ENCODE data around the gene RABGAP1L.

GRCh38 chr1:174946031-174946430, 786.7 kb downstream of the RABGAP1L start:
- no peak for TF ChIP-seq EZH2 (IDR thresholded peaks at IDR 0.05; ENCODE audit: low read length)
- TF ChIP-seq, protein P1, sequence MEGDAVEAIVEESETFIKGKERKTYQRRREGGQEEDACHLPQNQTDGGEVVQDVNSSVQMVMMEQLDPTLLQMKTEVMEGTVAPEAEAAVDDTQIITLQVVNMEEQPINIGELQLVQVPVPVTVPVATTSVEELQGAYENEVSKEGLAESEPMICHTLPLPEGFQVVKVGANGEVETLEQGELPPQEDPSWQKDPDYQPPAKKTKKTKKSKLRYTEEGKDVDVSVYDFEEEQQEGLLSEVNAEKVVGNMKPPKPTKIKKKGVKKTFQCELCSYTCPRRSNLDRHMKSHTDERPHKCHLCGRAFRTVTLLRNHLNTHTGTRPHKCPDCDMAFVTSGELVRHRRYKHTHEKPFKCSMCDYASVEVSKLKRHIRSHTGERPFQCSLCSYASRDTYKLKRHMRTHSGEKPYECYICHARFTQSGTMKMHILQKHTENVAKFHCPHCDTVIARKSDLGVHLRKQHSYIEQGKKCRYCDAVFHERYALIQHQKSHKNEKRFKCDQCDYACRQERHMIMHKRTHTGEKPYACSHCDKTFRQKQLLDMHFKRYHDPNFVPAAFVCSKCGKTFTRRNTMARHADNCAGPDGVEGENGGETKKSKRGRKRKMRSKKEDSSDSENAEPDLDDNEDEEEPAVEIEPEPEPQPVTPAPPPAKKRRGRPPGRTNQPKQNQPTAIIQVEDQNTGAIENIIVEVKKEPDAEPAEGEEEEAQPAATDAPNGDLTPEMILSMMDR (optimal IDR thresholded peaks at IDR 0.05 in 1 of 3, IDR thresholded peaks at IDR 0.05 in 1 of 3, conservative IDR thresholded peaks at IDR 0.05 in 1 of 3; ENCODE audit: extremely low read depth in 1 of 3, insufficient read depth in 2 of 3, low read length in 3 of 3) = no peak

Data from keratinocyte (primary cell).